SKM-1 treated with dmso at 0.1 percent for 144 hours (cell line): ENCODE measurements around the gene FKBP8.
A peak's percentile ranks its signal among the peaks of the same experiment; 100 is the strongest.
"Not testable (repeated sequence)": the region's sequence is repeated elsewhere in the genome, so short reads cannot be mapped to it uniquely, and the experiment has no call there.

Experiments
- DNase-seq: peaks from one replicate; lab custom pipeline; 2025; ENCODE audit not compliant: unreplicated experiment; lab: John Stamatoyannopoulos, UW

Gene FKBP8

GRCh38 chr19:18559685-18560084 lies 16.3 kb upstream of the FKBP8 start:
- no peak for DNase-seq

GRCh38 chr19:18558604-18559003 lies 15.2 kb upstream of the FKBP8 start:
- no peak for DNase-seq

DNA sequence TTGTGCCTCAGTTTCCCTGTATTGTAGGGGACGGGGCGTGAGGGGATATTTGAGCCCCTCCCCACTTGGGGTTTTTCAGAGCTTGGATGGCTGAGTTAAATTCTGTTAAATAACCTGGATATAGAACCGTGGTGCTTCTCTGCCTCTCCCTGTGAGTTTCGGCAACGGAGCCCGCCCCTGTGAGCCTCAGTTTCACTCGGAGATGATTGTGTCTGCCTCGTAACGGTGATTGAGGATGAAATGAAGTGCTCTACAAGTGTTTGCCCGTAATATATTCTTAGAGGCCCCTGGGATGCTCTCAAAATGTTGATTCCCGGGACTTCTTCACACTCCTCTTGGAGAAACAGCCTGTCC lies 14.8 kb upstream of the FKBP8 start:
- no peak for DNase-seq

- DNase-seq: peak; percentile 99
These were observed 14.2 kb upstream of the FKBP8 start, which contains the start of gene KXD1 for GRCh38 chr19:18557411-18558201. TSS of gene KXD1 (plus strand) at chr19:18557870. CDS start at chr19:18562057, 4,187 bp downstream.

DNA sequence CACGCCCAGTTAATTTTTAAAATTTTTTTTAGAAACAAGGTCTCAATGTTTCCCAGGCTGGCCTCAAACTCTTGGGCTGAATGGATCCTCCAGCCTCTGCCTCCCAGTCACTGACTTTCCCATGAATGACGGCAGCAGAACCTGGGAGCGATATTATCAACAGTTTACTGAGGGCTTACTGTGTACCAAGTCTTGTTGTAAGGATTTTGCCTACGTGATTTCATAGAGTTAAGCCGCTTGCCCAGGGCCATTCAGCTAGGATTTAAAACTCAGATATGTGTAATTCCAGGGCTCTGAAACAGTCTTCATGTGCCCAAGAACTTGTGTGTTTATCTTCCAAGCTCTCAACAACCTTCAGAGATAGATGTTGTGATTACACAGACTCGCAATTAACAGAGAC lies 8.3 kb upstream of the FKBP8 start:
- no peak for DNase-seq

- peak; percentile 85 for DNase-seq
These were observed 572 bp upstream of the FKBP8 start for GRCh38 chr19:18543814-18544475.

- no peak for DNase-seq
These were observed 1.1 kb downstream of the FKBP8 start for GRCh38 chr19:18541992-18542940.

- no peak for DNase-seq
These were observed 1.9 kb downstream of the FKBP8 start for GRCh38 chr19:18541258-18541991.

GRCh38 chr19:18540200-18540599 lies 3.2 kb downstream of the FKBP8 start:
- DNase-seq: not testable (repeated sequence)

DNA sequence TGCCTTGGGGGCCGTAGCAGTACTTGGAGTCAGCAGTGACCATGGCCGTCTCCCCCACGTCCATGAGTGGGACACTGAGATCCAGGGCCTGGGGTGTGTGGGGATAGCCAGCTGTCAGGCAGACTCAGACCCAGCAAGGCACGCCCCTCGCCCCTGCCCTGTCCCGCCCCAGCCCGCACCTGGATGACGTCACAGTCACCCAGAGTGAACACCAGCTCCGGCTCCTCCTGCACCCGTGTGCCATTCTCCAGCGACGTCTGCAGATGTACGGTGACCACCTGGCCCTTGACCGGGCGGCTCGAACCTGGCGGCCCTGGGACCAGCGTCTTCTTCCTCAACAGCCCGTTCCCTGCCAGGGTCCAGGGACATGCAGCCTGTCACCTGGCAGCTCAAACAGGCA lies 4.0 kb downstream of the FKBP8 start:
- no peak for DNase-seq

DNA sequence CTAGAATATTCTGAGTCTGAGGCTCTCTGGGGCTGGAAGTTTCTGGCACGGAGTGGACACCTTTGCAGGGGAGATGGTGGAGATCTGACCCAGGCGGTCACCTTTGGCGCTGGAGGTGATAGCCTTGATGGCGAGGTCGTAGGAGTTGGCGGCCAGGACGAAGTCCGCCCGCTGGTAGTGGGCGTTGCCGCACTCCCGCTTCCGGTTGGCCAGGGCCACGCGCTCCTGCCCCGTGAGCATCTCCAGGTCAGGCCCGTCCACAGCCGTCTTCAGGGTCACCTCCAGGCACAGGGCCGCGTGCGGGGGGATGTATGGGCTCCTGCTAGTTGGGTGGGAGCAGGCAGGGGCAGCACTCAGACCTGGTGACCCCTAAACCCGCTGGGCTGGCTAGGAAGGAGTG lies 5.3 kb downstream of the FKBP8 start:
- no peak for DNase-seq

DNA sequence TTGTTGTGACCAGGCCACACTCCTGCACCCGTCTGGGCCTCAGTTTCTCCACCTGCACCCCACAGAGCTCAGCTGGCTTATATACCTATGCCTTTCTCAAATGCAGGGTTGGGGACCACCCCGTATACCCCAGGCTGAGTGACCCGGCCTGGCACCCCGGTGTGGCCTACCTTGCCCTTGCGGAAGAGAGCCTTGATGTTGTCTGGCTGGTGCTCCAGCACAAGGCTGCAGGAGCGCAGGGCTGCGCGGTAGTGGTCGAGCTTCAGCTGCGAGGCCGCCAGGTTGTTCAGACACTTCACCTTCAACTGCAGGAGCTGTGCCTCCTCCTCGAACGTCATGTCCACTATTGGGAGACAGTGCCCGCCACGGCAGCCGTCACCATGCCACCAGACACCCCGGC lies 5.9 kb downstream of the FKBP8 start:
- no peak for DNase-seq

DNA sequence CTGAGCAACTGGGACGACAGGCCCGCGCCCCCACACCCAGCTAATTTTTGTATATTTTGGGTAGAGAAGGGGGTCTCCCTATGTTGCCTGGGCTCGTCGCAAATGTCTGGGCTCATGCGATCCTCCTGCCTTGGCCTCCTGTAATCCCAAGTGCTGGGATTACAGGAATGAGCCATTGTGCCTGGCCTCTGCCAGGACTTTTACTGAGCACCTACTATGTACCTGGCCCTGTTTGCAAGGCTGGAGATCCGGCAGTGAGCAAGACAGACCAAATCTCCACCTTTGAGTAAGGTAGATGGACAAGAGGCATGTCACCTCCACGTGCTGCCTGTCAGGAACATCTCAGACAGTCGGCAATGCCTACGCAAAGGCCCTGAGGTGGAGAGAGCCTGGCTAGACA lies 6.9 kb downstream of the FKBP8 start:
- no peak for DNase-seq

- DNase-seq: no peak
These were observed 10.3 kb downstream of the FKBP8 start for GRCh38 chr19:18533058-18533457.

DNA sequence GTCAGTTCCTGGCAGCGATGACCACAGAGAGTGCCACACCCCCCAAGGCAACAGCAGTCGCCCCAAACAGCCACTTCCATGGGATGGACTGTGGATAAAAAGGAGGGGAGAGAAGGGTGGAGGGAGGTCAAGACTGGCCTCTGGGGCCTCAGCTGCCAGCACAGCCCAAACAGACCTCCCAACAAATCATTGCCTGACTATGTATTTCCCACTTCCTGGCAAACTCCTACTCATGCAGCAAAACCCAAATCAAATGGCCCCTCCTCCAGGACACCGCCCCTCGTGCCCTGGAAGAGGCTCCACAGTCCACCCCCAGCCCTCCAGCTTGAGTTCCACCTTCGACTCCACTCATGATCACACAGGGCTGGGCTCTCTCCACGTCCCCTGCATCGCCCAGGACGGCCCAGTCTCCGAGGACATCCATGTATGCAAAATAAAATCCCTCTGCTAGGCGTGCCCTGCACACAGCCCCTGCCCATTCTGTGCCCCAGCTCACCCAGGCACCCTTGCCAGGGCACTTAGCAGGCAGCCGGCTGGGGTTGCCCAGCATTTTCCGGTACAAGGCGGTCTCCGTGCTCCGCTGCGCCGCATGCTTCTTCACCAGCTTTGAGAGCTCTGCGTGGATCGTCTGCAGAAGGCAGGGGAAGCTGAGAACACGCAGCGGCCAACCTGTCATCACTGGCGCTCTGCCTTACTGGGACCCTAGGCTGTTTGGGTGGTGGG lies 11.0 kb downstream of the FKBP8 start:
- DNase-seq: no peak

GRCh38 chr19:18531485-18531884 lies 11.9 kb downstream of the FKBP8 start:
- DNase-seq: no peak

DNA sequence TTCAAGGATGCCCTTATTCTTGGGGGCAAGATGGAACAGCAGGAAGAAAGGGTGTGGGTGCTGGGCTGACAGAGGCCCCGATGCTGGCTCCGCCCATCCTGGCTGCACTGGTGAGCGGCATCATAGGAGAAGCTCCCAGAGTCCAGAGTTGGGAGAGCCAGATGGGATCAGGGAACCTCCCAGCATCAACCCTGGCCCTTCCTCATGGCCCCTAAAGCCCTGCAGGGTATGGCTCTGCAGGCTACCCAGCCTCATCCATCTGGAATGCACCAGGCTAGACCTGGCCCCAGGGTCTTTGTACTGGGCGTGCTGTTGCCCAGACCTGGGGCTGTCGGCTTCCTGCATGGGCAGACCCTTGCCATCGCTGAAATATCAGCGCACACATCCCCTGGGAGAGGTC lies 13.6 kb downstream of the FKBP8 start:
- DNase-seq: no peak

DNA sequence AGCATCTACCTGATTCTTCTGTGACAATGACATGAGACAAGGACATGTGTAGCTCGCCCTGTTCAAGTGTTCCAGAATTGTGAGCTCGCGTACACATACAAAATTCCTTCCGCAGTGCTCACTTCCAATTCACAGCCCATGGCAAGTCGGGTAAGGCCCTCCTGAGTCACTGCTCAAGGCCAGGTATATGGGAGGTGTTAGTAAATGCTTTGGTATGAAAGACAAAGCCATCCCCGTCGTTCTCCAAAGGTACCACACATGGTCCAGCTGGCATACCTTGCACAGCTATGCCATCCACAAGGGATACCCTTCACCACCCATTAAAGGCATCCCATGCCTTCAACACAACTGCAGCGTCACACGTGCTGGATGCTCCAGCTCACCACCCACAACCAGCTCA lies 17.1 kb downstream of the FKBP8 start:
- no peak for DNase-seq

DNA sequence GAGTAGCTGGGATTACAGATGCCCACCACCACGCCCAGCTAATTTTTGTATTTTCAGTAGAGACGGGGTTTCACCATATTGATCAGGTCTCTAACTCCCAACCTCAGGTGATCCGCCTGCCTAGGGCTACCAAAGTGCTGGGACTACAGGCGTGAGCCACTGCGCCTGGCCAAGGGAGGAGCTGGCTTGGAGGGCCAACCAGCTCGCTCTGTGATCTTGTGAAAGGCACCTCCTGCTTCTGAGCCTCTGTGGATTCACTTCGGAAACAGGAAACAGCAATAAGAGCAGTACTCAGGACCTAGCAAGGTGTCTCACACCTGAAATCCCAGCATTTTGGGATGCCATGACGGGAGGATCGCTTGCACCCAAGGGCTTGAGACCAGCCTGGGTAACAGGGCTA lies 19.5 kb downstream of the FKBP8 start:
- DNase-seq: no peak

DNA sequence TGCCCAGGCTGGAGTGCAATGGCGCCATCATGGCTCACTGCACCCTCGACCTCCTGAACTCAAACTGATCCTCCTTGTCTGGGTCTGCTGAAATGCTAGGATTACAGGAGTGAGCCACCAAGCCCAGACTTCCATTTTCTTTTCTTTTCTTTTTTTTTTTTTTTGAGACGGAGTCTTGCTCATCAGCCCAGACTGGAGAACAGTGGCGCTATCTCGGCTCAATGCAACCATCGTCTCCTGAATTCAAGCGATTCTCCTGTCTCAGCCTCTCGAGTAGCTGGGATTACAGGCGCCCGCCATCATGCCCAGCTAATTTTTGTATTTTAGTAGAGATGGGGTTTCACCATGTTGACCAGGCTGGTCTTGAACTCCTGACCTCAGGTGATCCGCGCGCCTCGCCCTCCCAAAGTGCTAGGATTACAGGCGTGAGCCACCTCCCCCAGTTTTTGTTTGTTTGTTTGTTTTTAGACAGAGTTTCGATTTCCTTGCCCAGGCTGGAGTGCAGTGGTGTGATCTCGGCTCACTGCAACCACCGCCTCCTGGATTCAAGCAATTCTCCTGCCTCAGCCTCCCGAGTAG lies 20.4 kb downstream of the FKBP8 start:
- DNase-seq: not testable (repeated sequence)
